Fibroblast of lung (primary cell): ENCODE results near the gene B2M. TPM values are rescaled to one million over a fixed set of nuclear protein-coding genes. Genes with fewer than 3 reads are reported as not detected.
"Not testable (repeated sequence)": the region's sequence is repeated elsewhere in the genome, so short reads cannot be mapped to it uniquely, and the experiment has no call there.

Experiments used
- DNase-seq, 2 donors: peaks; one replicate each; pipeline versions ENCODE4 v3.0.0 to v3.0.0-alpha.2; 2010; ENCODE audit warnings: low read depth in 2 of 2
- H2AFZ ChIP-seq: 2 replicates; pipeline ENCODE4 v1.5.1; 2012; ENCODE audit warnings: low read length, control low read depth, inconsistent platforms
- H3K27ac ChIP-seq: 2 replicates; pipeline ENCODE4 v1.5.1; 2011; ENCODE audit warnings: low read length, control low read depth; ENCODE audit not compliant: insufficient read depth
- H3K27me3 ChIP-seq: 2 replicates; pipeline ENCODE4 v1.5.1; 2011; ENCODE audit warnings: mild to moderate bottlenecking, low read length; ENCODE audit not compliant: control insufficient read depth, insufficient read depth
- H3K36me3 ChIP-seq: 2 replicates; pipeline ENCODE4 v1.5.1; 2011; ENCODE audit warnings: low read length; ENCODE audit not compliant: control insufficient read depth, insufficient read depth
- H3K4me1 ChIP-seq: 2 replicates; pipeline ENCODE4 v1.5.1; 2011; ENCODE audit warnings: low read length; ENCODE audit not compliant: control insufficient read depth, insufficient read depth; ENCODE audit errors: extremely low read depth
- H3K4me2 ChIP-seq: 2 replicates; pipeline ENCODE4 v1.5.1; 2011; ENCODE audit warnings: low read length, control low read depth; ENCODE audit not compliant: insufficient read depth; ENCODE audit errors: extremely low read depth
- H3K4me3 ChIP-seq, 4 experiments: fragments of 200-600 bp in 1 of 4; sonication (generic) in 1 of 4; replicated peaks in 1 of 4; 2 replicates each; pipeline ENCODE4 v1.5.1; 2011 to 2016; ENCODE audit warnings: low read length in 4 of 4, low read depth in 3 of 4, mild to moderate bottlenecking in 3 of 4, control low read depth in 2 of 4, inconsistent platforms in 1 of 4, mixed read lengths in 1 of 4; ENCODE audit not compliant: insufficient read depth in 1 of 4; ENCODE audit errors: control extremely low read depth in 1 of 4
- H3K79me2 ChIP-seq: 2 replicates; pipeline ENCODE4 v1.5.1; 2012; ENCODE audit warnings: mild to moderate bottlenecking, low read length, inconsistent platforms; ENCODE audit not compliant: control insufficient read depth, insufficient read depth
- H3K9ac ChIP-seq: 2 replicates; pipeline ENCODE4 v1.5.1; 2011; ENCODE audit warnings: mild to moderate bottlenecking, low read length, control low read depth; ENCODE audit not compliant: insufficient read depth
- H3K9me3 ChIP-seq: 2 replicates; pipeline ENCODE4 v1.5.1; 2012; ENCODE audit warnings: low read depth, low read length; ENCODE audit not compliant: control insufficient read depth, insufficient read depth
- H4K20me1 ChIP-seq: 2 replicates; pipeline ENCODE4 v1.5.1; 2011; ENCODE audit warnings: low read length; ENCODE audit not compliant: control insufficient read depth, insufficient read depth; ENCODE audit errors: extremely low read depth
- CTCF ChIP-seq, 2 donors: IDR thresholded peaks in 1 of 2; conservative IDR thresholded peaks in 1 of 2; 1 replicate in 1 of 2; 2 replicates in 1 of 2; pipeline ENCODE4 v1.5.1; 2011 to 2012; ENCODE audit warnings: low read length in 2 of 2, control low read depth in 1 of 2, inconsistent platforms in 1 of 2, low read depth in 1 of 2, mild to moderate bottlenecking in 1 of 2
- EZH2 ChIP-seq: IDR thresholded peaks from 2 replicates; pipeline ENCODE4 v1.5.1; 2012; ENCODE audit warnings: low read length, control low read depth, mild to moderate bottlenecking; ENCODE audit errors: missing control alignments
- polyA plus RNA-seq, 2 donors: library from polyadenylated mRNA; depleted of rRNA in 1 of 2; stranded (reverse) in 1 of 2; unstranded in 1 of 2; fragments of >200 nt; gene quantifications; 2 replicates each; pipeline ENCODE4 v1.2.1, GENCODE V29; 2011 to 2012; ENCODE audit warnings: missing spikeins in 1 of 2
- total RNA-seq: library from RNA; depleted of rRNA; stranded (reverse); fragments of >200 nt; gene quantifications from 2 replicates; pipeline ENCODE4 v1.2.1, GENCODE V29; 2014

Gene B2M
- total and polyA plus RNA-seq, 2 donors (not counting 1 experiment from before 2014, with no cell fraction given) = 2,942 to 13,303 TPM

- not testable (repeated sequence) for H3K79me2 ChIP-seq, H3K9me3 ChIP-seq, H3K4me1 ChIP-seq, H4K20me1 ChIP-seq, H3K27me3 ChIP-seq, H3K4me3 ChIP-seq, H3K9ac ChIP-seq, H3K4me2 ChIP-seq, H3K36me3 ChIP-seq, H3K27ac ChIP-seq, DNase-seq, H2AFZ ChIP-seq
Observed at GRCh38 chr15:44689318-44689717, 22.0 kb upstream of the B2M start.

- H3K4me2 ChIP-seq, H4K20me1 ChIP-seq, H3K4me1 ChIP-seq, H2AFZ ChIP-seq, H3K27me3 ChIP-seq, H3K4me3 ChIP-seq, H3K27ac ChIP-seq, H3K79me2 ChIP-seq, H3K9ac ChIP-seq, H3K9me3 ChIP-seq, DNase-seq, H3K36me3 ChIP-seq: not testable (repeated sequence)
Observed at GRCh38 chr15:44690245-44690644, 21.1 kb upstream of the B2M start.

GRCh38 chr15:44692659-44693058 lies 18.7 kb upstream of the B2M start:
- Histone ChIP-seq H3K9me3 (no peaks in the 10 kb centered on the region), H3K36me3 (no peaks in the 10 kb centered on the region), H3K9ac (no peak overlapping the region), H3K4me3 (no peak overlapping the region), H3K27ac (no peak overlapping the region), H4K20me1 (no peaks in the 10 kb centered on the region), H2AFZ (no peak overlapping the region), H3K27me3 (peaks cover 9% of the 10 kb centered on the region), H3K4me2 (no peak overlapping the region), H3K4me1 (no peaks in the 10 kb centered on the region), H3K79me2 (no peaks in the 10 kb centered on the region)
- TF ChIP-seq CTCF (conservative IDR thresholded peaks at IDR 0.05 in 1 of 2, IDR thresholded peaks at IDR 0.05 in 1 of 2; ENCODE audit: low read depth in 1 of 2, low read length in 2 of 2) = no peak
- TF ChIP-seq EZH2 = no peak
- no peak for DNase-seq

GRCh38 chr15:44694416-44694815 lies 16.9 kb upstream of the B2M start:
- no peak overlapping the region for H3K27ac ChIP-seq
- no peaks in the 10 kb centered on the region for H3K9me3 ChIP-seq
- DNase-seq = peak in 1 of 2 donors; percentile 5
- H3K4me1 ChIP-seq = no peaks in the 10 kb centered on the region
- no peaks in the 10 kb centered on the region for H4K20me1 ChIP-seq
- TF ChIP-seq EZH2 (no peak), CTCF (conservative IDR thresholded peaks at IDR 0.05 in 1 of 2, IDR thresholded peaks at IDR 0.05 in 1 of 2; ENCODE audit: low read depth in 1 of 2, low read length in 2 of 2) (no peak)
- no peaks in the 10 kb centered on the region for H3K79me2 ChIP-seq
- H3K4me3 ChIP-seq = no peak overlapping the region
- H2AFZ ChIP-seq = no peak overlapping the region
- H3K4me2 ChIP-seq = no peak overlapping the region
- no peak overlapping the region for H3K9ac ChIP-seq
- H3K27me3 ChIP-seq = peaks cover 9% of the 10 kb centered on the region
- H3K36me3 ChIP-seq = no peaks in the 10 kb centered on the region
